CD4-positive, alpha-beta T cell (primary cell): ENCODE results near the gene HOXB8. TPM values are rescaled to one million over a fixed set of nuclear protein-coding genes. Genes with fewer than 3 reads are reported as not detected.

Source experiments
- ATAC-seq: fragments of 200-7000 bp; cut with Tn5 transposase; one replicate; pipeline ENCODE4 v1.10.0; 2022; ENCODE audit warnings: mild to moderate bottlenecking; ENCODE audit not compliant: poor library complexity
- CTCF ChIA-PET: fragments of 350-600 bp; sonication (Branson Sonifier 250); formaldehyde crosslinking; loops from one replicate; lab custom pipeline; 2021; ENCODE audit warnings: antibody characterized with exemption, inconsistent platforms; lab: Charles Lee
- POLR2A ChIA-PET: fragments of 350-600 bp; sonication (Branson Sonifier 250); formaldehyde crosslinking; loops from one replicate; lab custom pipeline; 2021; ENCODE audit warnings: antibody characterized with exemption, inconsistent platforms; lab: Charles Lee
- DNase-seq, 14 experiments: peaks; one replicate each; pipeline ENCODE4 v3.0.0-alpha.2; 2013 to 2020; ENCODE audit warnings: mixed read lengths in 2 of 14
- H3K27ac ChIP-seq, 2 donors: one replicate each; pipeline versions ENCODE4 v1.5.1 to v1.7.0; 2013; ENCODE audit warnings: low read length in 2 of 2, low read depth in 1 of 2, mild to moderate bottlenecking in 1 of 2
- H3K27me3 ChIP-seq, 2 experiments: 1 replicate in 1 of 2; 2 replicates in 1 of 2; pipeline versions ENCODE4 v1.6.1 to v1.7.0; 2013; ENCODE audit warnings: low read length in 2 of 2, control low read depth in 1 of 2, mild to moderate bottlenecking in 1 of 2, moderate library complexity in 1 of 2; ENCODE audit not compliant: insufficient read depth in 2 of 2, control insufficient read depth in 1 of 2
- H3K36me3 ChIP-seq: one replicate; pipeline ENCODE4 v1.6.1; 2013; ENCODE audit warnings: low read length, control low read depth; ENCODE audit not compliant: insufficient read depth
- H3K4me1 ChIP-seq: one replicate; pipeline ENCODE4 v1.6.1; 2013; ENCODE audit warnings: low read length, control low read depth; ENCODE audit not compliant: insufficient read depth
- H3K4me3 ChIP-seq: one replicate; pipeline ENCODE4 v1.5.1; 2013; ENCODE audit warnings: mild to moderate bottlenecking, low read length, moderate library complexity
- H3K9me3 ChIP-seq, 2 experiments: 1 replicate in 1 of 2; 2 replicates in 1 of 2; pipeline versions ENCODE4 v1.6.1 to v1.7.0; 2013; ENCODE audit warnings: low read length in 2 of 2, mild to moderate bottlenecking in 2 of 2, control low read depth in 1 of 2, moderate library complexity in 1 of 2; ENCODE audit not compliant: control insufficient read depth in 1 of 2, insufficient read depth in 1 of 2
- H3K27ac Mint-ChIP-seq: one replicate; pipeline ENCODE4 v1.8.0; 2020; ENCODE audit warnings: mixed read lengths
- H3K27me3 Mint-ChIP-seq: one replicate; pipeline ENCODE4 v1.8.0; 2021; ENCODE audit warnings: mixed read lengths
- H3K36me3 Mint-ChIP-seq: one replicate; pipeline ENCODE4 v1.8.0; 2021; ENCODE audit warnings: low read depth, mixed read lengths
- H3K4me1 Mint-ChIP-seq: one replicate; pipeline ENCODE4 v1.8.0; 2021; ENCODE audit warnings: low read depth, mixed read lengths
- H3K4me3 Mint-ChIP-seq: one replicate; pipeline ENCODE4 v1.8.0; 2020; ENCODE audit warnings: mild to moderate bottlenecking, mixed read lengths
- H3K9me3 Mint-ChIP-seq: one replicate; pipeline ENCODE4 v1.8.0; 2020; ENCODE audit warnings: mixed read lengths
- intact Hi-C, 2 experiments: fragments of 100-400 bp; cut with DNase I in 1 of 2; cut with micrococcal nuclease in 1 of 2; formaldehyde crosslinking; loops; one replicate each; pipeline versions ENCODE4 v1.15.1 to v1.9.0; 2023 to 2025; cut with DNase I, micrococcal nuclease
- microRNA-seq: library from miRNA; unstranded; fragments of <30 nt; microRNA quantifications from one replicate; pipeline ENCODE4 v1.2.0, GENCODE V29; 2021; ENCODE audit warnings: borderline microRNAs expressed, borderline replicate concordance
- total RNA-seq, 174 experiments: library from RNA in 2 of 174; stranded (reverse) in 2 of 174; gene quantifications; one replicate each; pipeline ENCODE4 v1.2.3 and lab custom pipeline; 2021 to 2026
- TF ChIP-seq, protein P1 (sequence below): fragments of 200-600 bp; IDR thresholded peaks from one replicate; pipeline ENCODE4 v1.8.0; 2022; ENCODE audit warnings: antibody characterized with exemption, mild to moderate bottlenecking

Gene HOXB8
- total RNA-seq, 2 experiments from 2014 or later: not detected

DNA sequence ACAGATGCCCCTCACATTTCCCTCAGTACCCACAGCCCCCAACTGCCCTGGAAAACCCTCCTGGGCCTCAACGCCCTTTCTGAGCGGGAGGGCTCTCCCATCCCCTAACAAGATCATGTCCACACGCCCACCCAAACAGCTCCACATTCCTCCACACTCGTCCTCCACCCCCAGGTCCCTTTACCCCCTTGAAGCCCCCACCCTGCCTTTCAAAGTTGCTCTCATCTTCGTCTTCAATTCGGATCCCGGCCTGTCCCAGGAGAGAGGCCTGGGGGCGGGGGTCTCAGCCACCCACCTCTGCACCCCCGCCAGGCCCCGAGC is 51.3 kb downstream of the HOXB8 start:
- TF ChIP-seq, protein P1, sequence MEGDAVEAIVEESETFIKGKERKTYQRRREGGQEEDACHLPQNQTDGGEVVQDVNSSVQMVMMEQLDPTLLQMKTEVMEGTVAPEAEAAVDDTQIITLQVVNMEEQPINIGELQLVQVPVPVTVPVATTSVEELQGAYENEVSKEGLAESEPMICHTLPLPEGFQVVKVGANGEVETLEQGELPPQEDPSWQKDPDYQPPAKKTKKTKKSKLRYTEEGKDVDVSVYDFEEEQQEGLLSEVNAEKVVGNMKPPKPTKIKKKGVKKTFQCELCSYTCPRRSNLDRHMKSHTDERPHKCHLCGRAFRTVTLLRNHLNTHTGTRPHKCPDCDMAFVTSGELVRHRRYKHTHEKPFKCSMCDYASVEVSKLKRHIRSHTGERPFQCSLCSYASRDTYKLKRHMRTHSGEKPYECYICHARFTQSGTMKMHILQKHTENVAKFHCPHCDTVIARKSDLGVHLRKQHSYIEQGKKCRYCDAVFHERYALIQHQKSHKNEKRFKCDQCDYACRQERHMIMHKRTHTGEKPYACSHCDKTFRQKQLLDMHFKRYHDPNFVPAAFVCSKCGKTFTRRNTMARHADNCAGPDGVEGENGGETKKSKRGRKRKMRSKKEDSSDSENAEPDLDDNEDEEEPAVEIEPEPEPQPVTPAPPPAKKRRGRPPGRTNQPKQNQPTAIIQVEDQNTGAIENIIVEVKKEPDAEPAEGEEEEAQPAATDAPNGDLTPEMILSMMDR: no peak
- Histone ChIP-seq H3K4me3 (no peak overlapping the region), H3K36me3 (no peaks in the 10 kb centered on the region), H3K27me3 (peaks cover 0 to 9% of the 10 kb centered on the region in 2 experiments), H3K27ac (no peak overlapping the region), H3K4me1 (peaks cover 2% of the 10 kb centered on the region), H3K9me3 (no peaks in the 10 kb centered on the region)
- peaks cover 21% of the 10 kb centered on the region for H3K27me3 Mint-ChIP-seq
- no peak for DNase-seq
- no peak overlapping the region for H3K4me3 Mint-ChIP-seq
- POLR2A ChIA-PET: no interaction called here
- CTCF ChIA-PET: no interaction called here
- intact Hi-C loops: no loop called here
- peaks cover 5% of the 10 kb centered on the region for H3K4me1 Mint-ChIP-seq
- H3K27ac Mint-ChIP-seq: no peak overlapping the region
- no peak for ATAC-seq
- H3K9me3 Mint-ChIP-seq: no peaks in the 10 kb centered on the region
- H3K36me3 Mint-ChIP-seq: no peaks in the 10 kb centered on the region

- no peak overlapping the region for H3K27ac ChIP-seq
- ChIA-PET POLR2A (no interaction called here), CTCF (no interaction called here)
- TF ChIP-seq, protein P1: no peak
- Mint-ChIP-seq H3K9me3 (no peaks in the 10 kb centered on the region), H3K4me3 (no peak overlapping the region), H3K4me1 (peaks cover 2% of the 10 kb centered on the region), H3K27me3 (peaks cover 25% of the 10 kb centered on the region), H3K36me3 (no peaks in the 10 kb centered on the region), H3K27ac (no peak overlapping the region)
- DNase-seq (no peak), ATAC-seq (no peak)
- intact Hi-C loops: no loop called here
- H3K27me3 ChIP-seq: peaks cover 0 to 7% of the 10 kb centered on the region in 2 experiments
- no peak overlapping the region for H3K4me3 ChIP-seq
- H3K36me3 ChIP-seq: no peaks in the 10 kb centered on the region
- H3K9me3 ChIP-seq: no peaks in the 10 kb centered on the region
- peaks cover 2% of the 10 kb centered on the region for H3K4me1 ChIP-seq
These were observed 51.7 kb downstream of the HOXB8 start for GRCh38 chr17:48563385-48563838.

DNA sequence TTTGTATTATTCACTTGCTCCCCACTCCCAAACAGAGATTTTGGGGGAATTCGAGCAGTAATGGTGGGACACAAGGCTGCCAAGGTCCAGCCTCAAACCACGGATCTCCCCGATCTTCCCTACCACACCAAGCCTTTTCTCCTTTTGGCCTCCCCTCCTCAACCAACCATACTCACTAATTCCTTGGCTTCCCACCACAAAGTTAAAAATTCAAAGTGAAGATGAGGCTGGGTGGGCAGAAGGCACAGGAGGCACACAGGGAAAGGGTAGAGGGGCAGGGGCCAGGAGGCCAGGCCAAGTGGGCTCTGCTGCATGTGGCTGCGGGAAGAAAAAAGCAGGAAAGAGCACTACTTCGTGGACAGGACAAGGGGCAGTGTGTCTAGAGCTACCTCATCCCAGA is 52.2 kb downstream of the HOXB8 start:
- Mint-ChIP-seq H3K27me3 (peaks cover 30% of the 10 kb centered on the region), H3K27ac (no peak overlapping the region), H3K4me1 (no peaks in the 10 kb centered on the region), H3K4me3 (no peak overlapping the region), H3K9me3 (no peaks in the 10 kb centered on the region), H3K36me3 (no peaks in the 10 kb centered on the region)
- DNase-seq (no peak), ATAC-seq (no peak)
- no peak overlapping the region for H3K27ac ChIP-seq
- CTCF ChIA-PET: no interaction called here
- H3K9me3 ChIP-seq: no peaks in the 10 kb centered on the region
- no peaks in the 10 kb centered on the region for H3K36me3 ChIP-seq
- TF ChIP-seq, protein P1: no peak
- POLR2A ChIA-PET: no interaction called here
- peaks cover 0 to 3% of the 10 kb centered on the region in 2 experiments for H3K27me3 ChIP-seq
- intact Hi-C loops: no loop called here
- no peak overlapping the region for H3K4me3 ChIP-seq
- peaks cover 2% of the 10 kb centered on the region for H3K4me1 ChIP-seq

Small RNAs within 50 kb of the gene (microRNA-seq; reads per million reads assigned to microRNA genes)
- not detected for gene MIR196A1

Other genes with a start within 250 kb of the HOXB8 start
- 10 to 100 TPM; 92.0 to 95.1 TPM for gene SKAP1, start 185.1 kb downstream of the HOXB8 start, total RNA-seq
- gene HOXB1, start 84.3 kb downstream of the HOXB8 start, total RNA-seq: not detected
- gene HOXB2, start 70.2 kb downstream of the HOXB8 start, total RNA-seq: 1 to 10 TPM; 4.8 to 4.9 TPM
- gene HOXB4, start 36.9 kb downstream of the HOXB8 start, total RNA-seq: under 1 TPM; 0.16 to 0.17 TPM
- under 1 TPM; 0.25 to 0.36 TPM for gene HOXB3, start 25.1 kb downstream of the HOXB8 start, total RNA-seq
- not detected for gene HOXB5, start 21.5 kb downstream of the HOXB8 start, total RNA-seq
- gene HOXB6, start 10.3 kb downstream of the HOXB8 start, total RNA-seq: not detected
- not detected for gene HOXB7, start 4.3 kb downstream of the HOXB8 start, total RNA-seq
- gene HOXB9, start 11.1 kb upstream of the HOXB8 start, total RNA-seq: not detected
- not detected for gene PRAC1, start 107.2 kb upstream of the HOXB8 start, total RNA-seq
- not detected for gene PRAC2, start 107.9 kb upstream of the HOXB8 start, total RNA-seq
- not detected for gene HOXB13, start 113.5 kb upstream of the HOXB8 start, total RNA-seq
- not detected for gene TTLL6, start 201.9 kb upstream of the HOXB8 start, total RNA-seq
- 100 to 1,000 TPM; 140 to 142 TPM for gene CALCOCO2, start 215.7 kb upstream of the HOXB8 start, total RNA-seq